ENCODE measurements around the gene MAP4K1.
A peak's percentile ranks its signal among the peaks of the same experiment; 100 is the strongest.
"Not testable (repeated sequence)": the region's sequence is repeated elsewhere in the genome, so short reads cannot be mapped to it uniquely, and the experiment has no call there.

Gene MAP4K1

DNA sequence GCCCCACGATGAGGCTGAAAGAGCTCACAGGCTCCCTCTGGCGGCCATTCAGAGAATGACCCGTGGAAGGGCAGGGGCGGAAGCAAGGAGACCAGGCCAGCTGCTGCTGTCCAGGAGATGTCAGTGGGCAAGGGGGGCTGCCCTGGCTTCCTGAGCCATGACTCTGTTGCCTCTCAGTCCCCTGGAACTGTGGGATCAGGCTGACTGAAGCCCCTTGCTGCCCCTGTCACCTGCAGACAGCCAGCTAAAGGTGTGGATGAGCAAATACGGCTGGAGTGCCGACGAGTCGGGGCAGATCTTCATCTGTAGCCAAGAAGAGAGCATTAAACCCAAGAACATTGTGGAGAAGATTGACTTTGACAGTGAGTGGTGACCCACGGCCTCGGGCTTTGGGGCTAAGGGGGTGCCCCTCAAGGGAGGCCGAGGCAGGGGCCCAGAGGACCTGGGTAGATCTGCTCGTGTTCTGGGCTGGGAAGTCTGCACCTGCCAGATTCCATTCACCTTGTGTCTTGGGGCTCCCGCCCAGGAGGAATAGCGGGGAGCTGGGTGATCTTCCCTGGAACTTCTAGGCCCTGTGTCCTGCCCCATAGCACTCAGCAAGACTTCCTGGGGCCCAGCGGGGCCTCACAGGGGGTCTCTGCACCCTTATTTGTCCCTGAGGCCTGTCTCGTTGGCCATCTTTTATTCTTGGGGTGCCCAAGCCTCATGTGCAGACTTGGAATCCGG is 17.2 kb upstream of the MAP4K1 start:
- Histone ChIP-seq H3K27ac (peak overlapping the region in 1 of 2 donors; percentile 25), H3K9me3 (no peaks in the 10 kb centered on the region), H3K36me3 (peaks cover 6 to 74% (median 49%) of the 10 kb centered on the region in 3 donors), H3K4me3 (no peak overlapping the region), H3K4me1 (peaks cover 0 to 9% (median 0%) of the 10 kb centered on the region in 4 donors), H3K27me3 (no peaks in the 10 kb centered on the region)
- DNase-seq: peak; percentile 63 to 84
- TF ChIP-seq, protein P1, sequence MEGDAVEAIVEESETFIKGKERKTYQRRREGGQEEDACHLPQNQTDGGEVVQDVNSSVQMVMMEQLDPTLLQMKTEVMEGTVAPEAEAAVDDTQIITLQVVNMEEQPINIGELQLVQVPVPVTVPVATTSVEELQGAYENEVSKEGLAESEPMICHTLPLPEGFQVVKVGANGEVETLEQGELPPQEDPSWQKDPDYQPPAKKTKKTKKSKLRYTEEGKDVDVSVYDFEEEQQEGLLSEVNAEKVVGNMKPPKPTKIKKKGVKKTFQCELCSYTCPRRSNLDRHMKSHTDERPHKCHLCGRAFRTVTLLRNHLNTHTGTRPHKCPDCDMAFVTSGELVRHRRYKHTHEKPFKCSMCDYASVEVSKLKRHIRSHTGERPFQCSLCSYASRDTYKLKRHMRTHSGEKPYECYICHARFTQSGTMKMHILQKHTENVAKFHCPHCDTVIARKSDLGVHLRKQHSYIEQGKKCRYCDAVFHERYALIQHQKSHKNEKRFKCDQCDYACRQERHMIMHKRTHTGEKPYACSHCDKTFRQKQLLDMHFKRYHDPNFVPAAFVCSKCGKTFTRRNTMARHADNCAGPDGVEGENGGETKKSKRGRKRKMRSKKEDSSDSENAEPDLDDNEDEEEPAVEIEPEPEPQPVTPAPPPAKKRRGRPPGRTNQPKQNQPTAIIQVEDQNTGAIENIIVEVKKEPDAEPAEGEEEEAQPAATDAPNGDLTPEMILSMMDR (IDR thresholded peaks at IDR 0.05): peak; percentile 90 to 97
- intact Hi-C loops (cut with DNase I; ENCODE audit: low total_unique reads): loop anchor here (5.0 kb wide), 2 partner anchors 118 to 233 kb away; partner anchors contain the start of gene FAM98C

DNA sequence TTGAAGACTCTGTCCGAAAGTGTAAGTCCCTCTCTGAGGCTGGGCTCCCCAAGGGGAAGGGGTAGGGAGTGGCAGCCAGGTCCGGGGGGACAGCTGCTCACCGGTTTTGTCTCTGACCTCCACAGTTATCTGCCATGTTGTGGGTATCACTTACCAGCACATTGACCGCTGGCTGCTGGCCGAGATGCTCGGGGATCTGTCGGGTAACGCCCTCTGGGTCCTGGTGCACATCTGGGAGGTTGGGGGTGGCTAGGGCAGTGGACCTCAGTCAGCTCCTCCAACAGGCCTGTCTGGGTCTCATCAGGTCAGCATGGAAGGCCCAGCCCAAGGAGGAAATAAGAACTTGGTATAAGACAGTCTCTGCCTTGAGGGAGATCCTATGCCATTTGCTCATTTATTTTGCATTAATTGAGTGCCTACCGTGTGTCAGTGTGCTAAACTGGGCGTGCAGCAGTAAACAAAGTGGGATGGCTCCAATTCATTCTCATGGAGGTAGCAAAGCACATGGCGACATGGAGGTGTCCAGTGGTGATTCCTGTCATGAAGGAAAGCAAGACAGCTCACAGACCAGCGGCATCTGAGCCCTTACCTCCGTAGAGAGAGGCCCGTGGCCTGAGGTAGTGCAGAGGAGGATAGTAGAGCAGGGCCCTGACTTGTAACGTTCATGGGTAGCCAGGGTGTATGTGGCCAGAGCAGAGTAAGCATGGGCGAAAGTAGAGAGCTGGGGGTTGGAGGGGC is 14.9 kb upstream of the MAP4K1 start:
- intact Hi-C loops (cut with DNase I; ENCODE audit: low total_unique reads): loop anchor here (5.0 kb wide), 1 partner anchor 230 kb away; the partner anchor contains the start of gene FAM98C

DNA sequence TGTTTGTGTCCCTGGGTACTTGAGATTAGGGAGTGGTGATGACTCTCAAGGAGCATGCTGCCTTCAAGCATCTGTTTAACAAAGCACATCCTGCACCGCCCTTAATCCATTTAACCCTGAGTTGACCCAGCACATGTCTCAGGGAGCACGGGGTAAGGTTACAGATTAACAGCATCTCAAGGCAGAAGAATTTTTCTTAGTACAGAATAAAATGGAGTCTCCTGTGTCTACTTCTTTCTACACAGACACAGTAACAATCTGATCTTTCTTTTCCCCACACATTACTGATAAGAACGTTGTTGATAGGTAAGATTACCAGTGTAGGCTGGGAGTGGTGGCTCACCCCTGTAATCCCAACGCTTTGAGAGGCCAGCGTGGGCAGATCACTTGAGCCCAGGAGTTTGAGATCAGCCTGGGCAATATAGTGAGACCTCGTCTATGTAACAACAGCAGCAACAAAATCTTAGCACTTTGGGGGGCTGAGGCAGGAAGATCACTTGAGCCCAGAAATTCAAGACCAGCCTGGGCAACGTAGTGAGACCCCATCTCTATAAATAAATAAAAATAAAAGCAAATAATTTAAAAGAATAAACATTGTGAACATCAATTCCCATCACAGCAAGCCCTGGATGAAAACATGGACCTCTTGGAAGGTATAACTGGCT is 14.2 kb upstream of the MAP4K1 start:
- H3K9me3 ChIP-seq, H3K4me1 ChIP-seq, DNase-seq, H3K4me3 ChIP-seq, H3K27me3 ChIP-seq, H3K27ac ChIP-seq: not testable (repeated sequence)
- intact Hi-C loops (cut with DNase I; ENCODE audit: low total_unique reads): loop anchor here (5.0 kb wide), 1 partner anchor 230 kb away; the partner anchor contains the start of gene FAM98C
- peaks cover 31 to 87% (median 77%) of the 10 kb centered on the region in 3 donors for H3K36me3 ChIP-seq

More for the DNA sequence above, 14.9 kb upstream of the MAP4K1 start:
- no peak for DNase-seq
- no peaks in the 10 kb centered on the region for H3K9me3 ChIP-seq
- H3K27me3 ChIP-seq: no peaks in the 10 kb centered on the region
- H3K4me3 ChIP-seq: no peak overlapping the region
- TF ChIP-seq, protein P1 (IDR thresholded peaks at IDR 0.05): no peak
- peaks cover 0 to 9% (median 0%) of the 10 kb centered on the region in 4 donors for H3K4me1 ChIP-seq
- no peak overlapping the region for H3K27ac ChIP-seq
- H3K36me3 ChIP-seq: peaks cover 26 to 86% (median 70%) of the 10 kb centered on the region in 3 donors

DNA sequence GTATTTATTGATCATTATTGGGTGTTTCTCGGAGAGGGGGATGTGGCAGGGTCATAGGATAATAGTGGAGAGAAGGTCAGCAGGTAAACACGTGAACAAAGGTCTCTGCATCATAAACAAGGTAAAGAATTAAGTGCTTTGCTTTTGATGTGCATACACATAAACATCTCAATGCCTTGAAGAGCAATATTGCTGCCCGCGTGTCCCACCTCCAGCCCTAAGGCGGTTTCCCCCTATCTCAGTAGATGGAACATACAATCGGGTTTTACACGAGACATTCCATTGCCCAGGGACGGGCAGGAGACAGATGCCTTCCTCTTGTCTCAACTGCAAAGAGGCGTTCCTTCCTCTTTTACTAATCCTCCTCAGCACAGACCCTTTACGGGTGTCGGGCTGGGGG is 13.5 kb upstream of the MAP4K1 start:
- not testable (repeated sequence) for H3K4me3 ChIP-seq, DNase-seq, H3K9me3 ChIP-seq, H3K4me1 ChIP-seq, H3K27me3 ChIP-seq, H3K27ac ChIP-seq
- peaks cover 37 to 87% (median 79%) of the 10 kb centered on the region in 3 donors for H3K36me3 ChIP-seq
- intact Hi-C loops (cut with DNase I; ENCODE audit: low total_unique reads): loop anchor here (5.0 kb wide), 1 partner anchor 229 kb away; the partner anchor contains the start of gene FAM98C

DNA sequence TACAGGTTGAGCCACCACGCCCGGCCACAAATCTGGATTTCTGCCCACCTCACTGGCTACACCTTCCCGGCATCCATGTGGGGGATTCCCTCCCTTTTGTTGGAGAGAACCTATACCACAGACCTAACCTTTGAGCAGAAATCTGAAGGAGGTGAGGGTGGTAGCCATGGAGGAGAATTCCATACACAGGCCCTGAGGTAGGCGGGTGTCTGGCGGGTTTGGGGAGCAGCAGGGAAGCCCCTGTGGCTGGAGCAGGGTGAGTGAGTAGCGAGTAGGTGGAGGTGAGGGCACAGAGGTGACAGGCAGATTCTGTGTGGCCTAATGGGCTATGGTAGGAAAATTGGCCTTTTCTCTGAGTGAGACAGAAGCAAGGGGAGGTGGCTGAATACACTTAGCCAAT is 11.8 kb upstream of the MAP4K1 start:
- no peak overlapping the region for H3K27ac ChIP-seq
- DNase-seq: no peak
- TF ChIP-seq, protein P1 (IDR thresholded peaks at IDR 0.05): no peak
- H3K27me3 ChIP-seq: no peaks in the 10 kb centered on the region
- H3K36me3 ChIP-seq: peaks cover 55 to 90% (median 81%) of the 10 kb centered on the region in 3 donors
- intact Hi-C loops (cut with DNase I; ENCODE audit: low total_unique reads): no loop called here
- peaks cover 0 to 1% (median 0%) of the 10 kb centered on the region in 4 donors for H3K4me1 ChIP-seq
- H3K4me3 ChIP-seq: no peak overlapping the region
- no peaks in the 10 kb centered on the region for H3K9me3 ChIP-seq

DNA sequence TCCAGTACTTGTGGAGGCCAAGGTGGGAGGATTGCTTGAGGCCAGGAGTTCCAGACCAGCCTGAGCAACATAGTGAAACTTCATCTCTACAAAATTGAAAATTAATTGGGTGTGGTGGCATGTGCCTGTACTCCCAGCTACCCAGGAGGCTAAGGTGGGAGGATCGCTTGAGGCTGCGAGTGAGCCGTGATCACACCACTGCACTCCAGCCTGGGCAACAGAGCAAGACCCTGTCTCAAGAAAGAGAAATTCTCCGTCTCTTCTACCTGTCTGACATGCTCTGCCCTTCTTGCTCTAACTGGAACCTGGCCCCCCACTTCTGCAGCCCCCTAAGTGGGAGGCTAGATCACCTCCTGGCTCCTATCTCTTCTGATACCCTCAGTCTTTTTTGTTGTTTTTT is 8.6 kb upstream of the MAP4K1 start:
- H3K9me3 ChIP-seq: no peaks in the 10 kb centered on the region
- intact Hi-C loops (cut with DNase I; ENCODE audit: low total_unique reads): no loop called here
- no peak overlapping the region for H3K27ac ChIP-seq
- no peaks in the 10 kb centered on the region for H3K27me3 ChIP-seq
- H3K36me3 ChIP-seq: peaks cover 78 to 99% (median 87%) of the 10 kb centered on the region in 3 donors
- H3K4me1 ChIP-seq: no peaks in the 10 kb centered on the region
- TF ChIP-seq, protein P1 (IDR thresholded peaks at IDR 0.05): no peak
- DNase-seq: no peak
- no peak overlapping the region for H3K4me3 ChIP-seq

Measured in tibial artery (tissue), 4 donors.